Liver (tissue), 9 donors: ENCODE data around the gene ARAP1. TPM values are rescaled to one million over a fixed set of nuclear protein-coding genes. Genes with fewer than 3 reads are reported as not detected.
A peak's percentile ranks its signal among the peaks of the same experiment; 100 is the strongest.

ENCODE experiments used
- DNase-seq: peaks from one replicate; pipeline ENCODE4 v3.0.0-alpha.2; 2017; ENCODE audit warnings: low spot score
- H3K27ac ChIP-seq, 2 donors: one replicate each; pipeline ENCODE4 v1.7.0; 2013; ENCODE audit warnings: inconsistent platforms in 2 of 2, low read length in 2 of 2, control low read depth in 1 of 2, low read depth in 1 of 2, mild to moderate bottlenecking in 1 of 2
- H3K27me3 ChIP-seq, 4 donors: one replicate each; pipeline versions ENCODE4 v1.6.1 to v1.7.0; 2013; ENCODE audit warnings: low read length in 3 of 4, inconsistent platforms in 1 of 4, mild to moderate bottlenecking in 1 of 4, moderate library complexity in 1 of 4; ENCODE audit not compliant: control insufficient read depth in 4 of 4, insufficient read depth in 4 of 4
- H3K36me3 ChIP-seq, 4 donors: one replicate each; pipeline versions ENCODE4 v1.6.1 to v1.7.0; 2013; ENCODE audit warnings: low read length in 3 of 4, mild to moderate bottlenecking in 3 of 4, low read depth in 1 of 4, moderate library complexity in 1 of 4; ENCODE audit not compliant: control insufficient read depth in 4 of 4, insufficient read depth in 3 of 4
- H3K4me1 ChIP-seq, 4 donors: one replicate each; pipeline versions ENCODE4 v1.6.1 to v1.7.0; 2013; ENCODE audit warnings: low read length in 3 of 4, mild to moderate bottlenecking in 3 of 4, moderate library complexity in 1 of 4; ENCODE audit not compliant: control insufficient read depth in 4 of 4, insufficient read depth in 4 of 4
- H3K4me3 ChIP-seq, 3 donors: one replicate each; pipeline versions ENCODE4 v1.6.1 to v1.7.0; 2013; ENCODE audit warnings: low read length in 3 of 3, control low read depth in 1 of 3, low read depth in 1 of 3, mild to moderate bottlenecking in 1 of 3
- H3K9ac ChIP-seq, 2 donors: one replicate each; pipeline ENCODE4 v1.7.0; 2013; ENCODE audit warnings: low read length in 2 of 2, mild to moderate bottlenecking in 2 of 2, moderate library complexity in 2 of 2, control low read depth in 1 of 2, low read depth in 1 of 2
- H3K9me3 ChIP-seq, 4 donors: one replicate each; pipeline versions ENCODE4 v1.6.1 to v1.7.0; 2013; ENCODE audit warnings: low read length in 3 of 4; ENCODE audit not compliant: control insufficient read depth in 4 of 4
- EGR1 ChIP-seq, 2 donors: IDR thresholded peaks; 2 replicates each; pipeline ENCODE4 v1.6.1; 2016 to 2018; ENCODE audit warnings: antibody characterized with exemption in 2 of 2, low read depth in 2 of 2
- FOXA1 ChIP-seq: IDR thresholded peaks from 2 replicates; pipeline ENCODE4 v1.6.1; 2016; ENCODE audit warnings: antibody characterized with exemption
- FOXA2 ChIP-seq: IDR thresholded peaks from 2 replicates; pipeline ENCODE4 v1.6.1; 2016; ENCODE audit warnings: antibody characterized with exemption
- GABPA ChIP-seq, 2 donors: IDR thresholded peaks in 1 of 2; conservative IDR thresholded peaks in 1 of 2; 2 replicates each; pipeline ENCODE4 v1.6.1; 2016; ENCODE audit warnings: antibody characterized with exemption in 2 of 2, mild to moderate bottlenecking in 1 of 2, moderate library complexity in 1 of 2
- HNF4A ChIP-seq, 2 donors: conservative IDR thresholded peaks; 2 replicates each; pipeline ENCODE4 v1.6.1; 2016; ENCODE audit warnings: antibody characterized with exemption in 2 of 2, mild to moderate bottlenecking in 2 of 2
- HNF4G ChIP-seq: IDR thresholded peaks from 2 replicates; pipeline ENCODE4 v1.6.1; 2016; ENCODE audit warnings: antibody characterized with exemption
- JUND ChIP-seq, 2 donors: IDR thresholded peaks; 2 replicates each; pipeline ENCODE4 v1.6.1; 2016; ENCODE audit warnings: antibody characterized with exemption in 2 of 2
- NR2F2 ChIP-seq: IDR thresholded peaks from 2 replicates; pipeline ENCODE4 v1.6.1; 2016; ENCODE audit warnings: antibody characterized with exemption
- RAD21 ChIP-seq, 2 donors: IDR thresholded peaks; 2 replicates each; pipeline ENCODE4 v1.6.1; 2016; ENCODE audit warnings: antibody characterized with exemption in 2 of 2, mild to moderate bottlenecking in 2 of 2
- REST ChIP-seq: IDR thresholded peaks from 2 replicates; pipeline ENCODE4 v1.6.1; 2016; ENCODE audit warnings: antibody characterized with exemption, mild to moderate bottlenecking
- RXRA ChIP-seq, 2 donors: IDR thresholded peaks; 2 replicates each; pipeline ENCODE4 v1.6.1; 2017 to 2018; ENCODE audit warnings: antibody characterized with exemption in 2 of 2, mild to moderate bottlenecking in 1 of 2
- SP1 ChIP-seq: IDR thresholded peaks from 2 replicates; pipeline ENCODE4 v1.6.1; 2018; ENCODE audit warnings: antibody characterized with exemption, mild to moderate bottlenecking
- TAF1 ChIP-seq: conservative IDR thresholded peaks from 2 replicates; pipeline ENCODE4 v1.6.1; 2016; ENCODE audit warnings: antibody characterized with exemption, mild to moderate bottlenecking
- ZBTB33 ChIP-seq: IDR thresholded peaks from 2 replicates; pipeline ENCODE4 v1.6.1; 2016; ENCODE audit warnings: antibody characterized with exemption
- WGBS: extraction: QIAGEN DNeasy Blood & Tissue Kit; methylation state at CpG from one replicate; pipeline ENCODE4 v1.1.7; 2013; 5-methylcytosine and 5-hydroxymethylcytosine counted together
- polyA plus RNA-seq, 2 donors: library from polyadenylated mRNA; stranded (reverse) in 1 of 2; unstranded in 1 of 2; fragments of 200-250 nt in 1 of 2; fragments of >200 nt in 1 of 2; fragmentation: Nextera tagmentation in 1 of 2; extraction: Ambion mirVana in 1 of 2; gene quantifications; one replicate each; pipeline versions ENCODE4 v1.2.1 to v1.2.3, GENCODE V29; 2013 to 2015
- total RNA-seq, 2 donors: library from RNA; depleted of rRNA; stranded (reverse); fragments of >200 nt; gene quantifications; one replicate each; pipeline ENCODE4 v1.2.3, GENCODE V29; 2014
- TF ChIP-seq, protein P1 (sequence below): IDR thresholded peaks from 2 replicates; pipeline ENCODE4 v1.6.1; 2016; ENCODE audit warnings: antibody characterized with exemption
- TF ChIP-seq, protein P2 (sequence below): fragments of 150-350 bp; IDR thresholded peaks from 2 replicates; pipeline ENCODE4 v1.5.1; 2017; ENCODE audit warnings: improper control_type of control experiment, low read depth, low read length; ENCODE audit not compliant: missing input control
- donor health status: healthy.
- donor health status: healthy.
- donor health status: healthy.
- donor health status: healthy.
- donor health status: healthy.

ARAP1 gene
- total and polyA plus RNA-seq, 4 donors = 14.4 to 77.8 (median 43.5) TPM

GRCh38 chr11:72719144-72719543 lies 33.1 kb downstream of the ARAP1 start:
- Histone ChIP-seq H3K4me3 (no peak overlapping the region), H3K9me3 (no peaks in the 10 kb centered on the region), H3K27me3 (no peaks in the 10 kb centered on the region), H3K4me1 (peaks cover 15 to 50% (median 44%) of the 10 kb centered on the region in 4 donors), H3K9ac (peak overlapping the region in 1 of 2 donors; percentile 7), H3K36me3 (peaks cover 2 to 9% (median 8%) of the 10 kb centered on the region in 4 donors), H3K27ac (peak overlapping the region in 1 of 2 donors; percentile 98)
- WGBS = 22% methylated on average over 2 of the region's 2 CpGs
- DNase-seq = no peak
- TF ChIP-seq REST = no peak
- peak; percentile 32 to 47 for TF ChIP-seq RXRA (IDR thresholded peaks at IDR 0.05)

DNA sequence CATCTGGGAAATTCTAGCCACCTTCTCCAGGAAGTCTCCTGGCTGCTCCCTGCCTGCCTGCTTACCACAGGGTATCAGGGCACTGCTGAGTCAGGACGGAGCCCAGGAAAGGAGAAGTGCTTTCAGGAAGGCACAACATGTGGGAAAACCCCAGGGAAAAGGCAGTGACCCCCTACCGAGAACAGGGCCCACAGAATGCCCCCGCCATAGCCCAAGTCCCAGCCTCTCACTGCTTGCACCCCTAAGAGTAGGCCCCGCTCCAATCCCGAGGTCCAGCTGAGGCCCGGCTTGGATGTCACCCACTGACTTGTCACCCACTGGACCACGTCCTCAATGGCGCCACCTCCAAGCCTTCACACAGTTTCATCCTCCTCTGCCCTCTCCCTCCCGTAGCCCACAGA lies 34.1 kb downstream of the ARAP1 start:
- no peak for DNase-seq
- no peak overlapping the region for H3K27ac ChIP-seq
- H3K27me3 ChIP-seq = no peaks in the 10 kb centered on the region
- H3K4me3 ChIP-seq = no peak overlapping the region
- TF ChIP-seq REST (no peak), RAD21 (IDR thresholded peaks at IDR 0.05) (no peak), FOXA1 (no peak), TAF1 (no peak)
- TF ChIP-seq, protein P1, sequence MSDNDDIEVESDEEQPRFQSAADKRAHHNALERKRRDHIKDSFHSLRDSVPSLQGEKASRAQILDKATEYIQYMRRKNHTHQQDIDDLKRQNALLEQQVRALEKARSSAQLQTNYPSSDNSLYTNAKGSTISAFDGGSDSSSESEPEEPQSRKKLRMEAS = no peak
- H3K4me1 ChIP-seq = peaks cover 15 to 40% (median 34%) of the 10 kb centered on the region in 4 donors
- H3K9me3 ChIP-seq = no peaks in the 10 kb centered on the region
- H3K36me3 ChIP-seq = peaks cover 2 to 12% (median 9%) of the 10 kb centered on the region in 4 donors
- H3K9ac ChIP-seq = no peak overlapping the region
- 86% methylated on average over 9 of the region's 9 CpGs for WGBS

GRCh38 chr11:72716788-72717435 lies 35.3 kb downstream of the ARAP1 start:
- H3K9me3 ChIP-seq = no peaks in the 10 kb centered on the region
- TF ChIP-seq FOXA1 (no peak), HNF4A (conservative IDR thresholded peaks at IDR 0.05) (no peak), HNF4G (no peak), JUND (IDR thresholded peaks at IDR 0.05) (no peak), GABPA (IDR thresholded peaks at IDR 0.05 in 1 of 2, conservative IDR thresholded peaks at IDR 0.05 in 1 of 2) (no peak), RXRA (IDR thresholded peaks at IDR 0.05) (no peak), NR2F2 (no peak), FOXA2 (no peak), EGR1 (IDR thresholded peaks at IDR 0.05; ENCODE audit: low read depth in 2 of 2) (no peak), SP1 (no peak), ZBTB33 (no peak)
- TF ChIP-seq, protein P2, sequence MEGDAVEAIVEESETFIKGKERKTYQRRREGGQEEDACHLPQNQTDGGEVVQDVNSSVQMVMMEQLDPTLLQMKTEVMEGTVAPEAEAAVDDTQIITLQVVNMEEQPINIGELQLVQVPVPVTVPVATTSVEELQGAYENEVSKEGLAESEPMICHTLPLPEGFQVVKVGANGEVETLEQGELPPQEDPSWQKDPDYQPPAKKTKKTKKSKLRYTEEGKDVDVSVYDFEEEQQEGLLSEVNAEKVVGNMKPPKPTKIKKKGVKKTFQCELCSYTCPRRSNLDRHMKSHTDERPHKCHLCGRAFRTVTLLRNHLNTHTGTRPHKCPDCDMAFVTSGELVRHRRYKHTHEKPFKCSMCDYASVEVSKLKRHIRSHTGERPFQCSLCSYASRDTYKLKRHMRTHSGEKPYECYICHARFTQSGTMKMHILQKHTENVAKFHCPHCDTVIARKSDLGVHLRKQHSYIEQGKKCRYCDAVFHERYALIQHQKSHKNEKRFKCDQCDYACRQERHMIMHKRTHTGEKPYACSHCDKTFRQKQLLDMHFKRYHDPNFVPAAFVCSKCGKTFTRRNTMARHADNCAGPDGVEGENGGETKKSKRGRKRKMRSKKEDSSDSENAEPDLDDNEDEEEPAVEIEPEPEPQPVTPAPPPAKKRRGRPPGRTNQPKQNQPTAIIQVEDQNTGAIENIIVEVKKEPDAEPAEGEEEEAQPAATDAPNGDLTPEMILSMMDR = no peak
- peaks cover 13 to 35% (median 28%) of the 10 kb centered on the region in 4 donors for H3K4me1 ChIP-seq
- H3K27ac ChIP-seq = no peak overlapping the region
- no peak for DNase-seq
- H3K27me3 ChIP-seq = no peaks in the 10 kb centered on the region
- no peak overlapping the region for H3K9ac ChIP-seq
- no peak overlapping the region for H3K4me3 ChIP-seq
- WGBS = 92% methylated on average over 14 of the region's 14 CpGs
- H3K36me3 ChIP-seq = peaks cover 2 to 12% (median 9%) of the 10 kb centered on the region in 4 donors
